SKM-1 treated with dmso at 0.1 percent for 144 hours (cell line): Measurements from ENCODE around the gene HSD11B2.

Experiments used
- DNase-seq: peaks from one replicate; lab custom pipeline; 2025; ENCODE audit not compliant: unreplicated experiment; lab: John Stamatoyannopoulos, UW

The HSD11B2 gene

DNA sequence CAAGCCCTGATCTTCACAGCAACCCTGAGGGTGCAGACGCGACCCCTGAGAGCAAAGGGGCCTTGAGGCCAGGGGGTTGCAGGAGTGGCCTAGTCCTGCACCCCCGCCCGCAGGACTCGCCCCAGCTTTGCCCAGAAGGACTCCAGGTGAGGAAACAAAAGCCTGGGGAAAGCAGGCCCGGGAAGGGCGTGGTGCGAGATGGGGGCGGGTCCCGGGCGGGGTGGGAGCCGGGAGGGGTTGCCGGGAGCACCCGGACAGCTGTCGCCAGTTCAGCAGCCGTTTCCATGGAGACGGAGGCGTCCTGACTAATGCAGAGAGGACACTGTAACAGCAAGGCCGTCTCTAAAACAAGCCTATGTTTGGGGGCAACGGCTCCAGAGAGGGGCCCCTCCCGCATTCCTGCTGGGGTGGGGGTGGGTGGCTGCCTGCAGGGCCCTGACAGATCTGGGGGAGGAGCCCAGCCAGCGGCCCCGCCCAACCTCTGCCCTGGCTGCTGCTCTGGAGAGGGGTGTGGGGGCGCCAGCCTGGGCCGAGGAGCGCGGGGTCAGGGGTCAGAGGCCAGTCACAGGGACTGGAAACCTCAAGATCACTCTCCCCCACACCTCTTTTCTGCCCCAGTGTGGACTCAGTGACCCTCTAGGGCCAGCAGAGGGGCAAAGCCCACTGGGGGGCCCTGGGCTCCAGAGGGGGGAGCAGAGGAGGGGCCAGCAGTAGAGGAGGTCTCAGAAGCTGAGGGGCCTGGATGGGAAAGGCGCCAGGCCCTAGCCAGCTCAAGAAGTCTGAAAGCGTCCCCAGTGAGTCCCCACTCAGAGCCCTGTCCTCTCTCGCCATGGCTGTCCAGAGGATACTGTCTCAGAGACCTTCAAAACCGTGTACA, 34.5 kb upstream of the HSD11B2 start:
- DNase-seq = no peak

DNA sequence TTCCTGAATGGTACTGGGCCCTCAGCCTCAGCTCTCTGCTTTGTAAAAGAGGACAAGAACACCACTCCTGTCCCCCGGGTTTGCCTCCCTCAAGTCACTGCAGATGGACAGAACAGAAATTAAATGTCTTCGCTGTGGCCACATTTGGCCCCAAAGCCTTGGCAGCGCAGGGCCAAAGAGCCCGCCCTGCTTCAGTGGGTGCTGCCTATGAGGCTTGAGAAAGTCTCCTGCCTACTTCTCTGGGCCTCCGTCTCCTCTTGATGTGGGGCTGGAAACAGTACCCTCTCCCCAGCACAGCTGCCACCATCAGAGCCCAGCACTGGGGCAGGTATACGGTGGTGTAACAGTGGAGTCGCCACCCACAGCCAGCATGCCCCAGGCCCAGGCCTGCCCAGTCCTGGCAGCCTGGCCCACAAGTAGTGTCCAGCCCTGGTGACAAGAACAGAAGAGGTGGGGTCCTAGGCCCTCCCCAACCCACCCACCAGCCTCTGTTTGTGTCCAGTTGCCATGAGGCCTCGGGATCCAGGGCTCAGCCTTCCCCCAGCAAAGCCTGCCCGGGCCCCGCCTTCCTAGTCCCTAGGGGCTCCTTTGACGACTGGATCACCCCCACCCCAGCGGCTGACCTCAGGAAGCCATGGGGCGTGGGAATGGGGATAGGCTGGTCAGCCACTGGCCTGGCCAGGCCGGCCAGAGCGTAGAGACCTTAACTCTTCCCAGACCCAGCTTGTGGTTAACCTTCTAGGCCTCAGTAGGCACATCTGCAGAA, 33.7 kb upstream of the HSD11B2 start:
- no peak for DNase-seq

DNA sequence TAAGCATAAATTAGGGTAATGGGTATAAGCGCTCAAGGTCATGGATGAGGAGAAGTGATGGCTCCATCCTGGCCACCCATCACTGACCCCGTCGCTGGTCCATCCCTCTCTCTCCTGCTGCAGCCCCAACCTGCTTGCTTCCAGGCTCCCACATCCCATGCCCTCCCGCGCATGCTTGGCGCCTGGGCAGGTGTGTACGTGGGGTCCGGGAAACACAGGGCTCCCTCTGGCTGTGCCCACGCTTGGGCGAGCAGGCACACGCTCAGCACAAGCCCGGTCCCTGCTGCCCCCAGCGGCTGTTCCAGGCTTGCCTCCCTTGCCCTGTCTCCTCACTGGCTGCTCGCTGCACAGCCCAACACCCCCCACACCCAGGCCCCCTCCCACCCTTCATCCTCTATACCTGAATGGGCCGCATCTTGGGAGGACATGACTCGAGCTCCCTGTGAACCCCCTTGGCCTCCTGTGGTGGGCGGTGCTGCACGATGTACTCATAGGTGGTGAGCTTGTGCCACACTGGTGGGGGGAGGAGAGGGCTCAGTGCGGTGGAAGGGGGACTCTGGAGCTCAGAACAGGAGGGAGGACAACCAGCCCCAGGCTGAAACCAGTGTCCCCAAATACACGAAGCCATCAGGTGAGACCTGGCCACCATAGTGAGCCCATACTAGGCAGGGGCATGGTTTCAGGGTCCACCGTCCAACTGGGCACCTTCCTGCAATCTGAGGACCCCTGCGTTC, 32.9 kb upstream of the HSD11B2 start:
- DNase-seq = no peak

DNA sequence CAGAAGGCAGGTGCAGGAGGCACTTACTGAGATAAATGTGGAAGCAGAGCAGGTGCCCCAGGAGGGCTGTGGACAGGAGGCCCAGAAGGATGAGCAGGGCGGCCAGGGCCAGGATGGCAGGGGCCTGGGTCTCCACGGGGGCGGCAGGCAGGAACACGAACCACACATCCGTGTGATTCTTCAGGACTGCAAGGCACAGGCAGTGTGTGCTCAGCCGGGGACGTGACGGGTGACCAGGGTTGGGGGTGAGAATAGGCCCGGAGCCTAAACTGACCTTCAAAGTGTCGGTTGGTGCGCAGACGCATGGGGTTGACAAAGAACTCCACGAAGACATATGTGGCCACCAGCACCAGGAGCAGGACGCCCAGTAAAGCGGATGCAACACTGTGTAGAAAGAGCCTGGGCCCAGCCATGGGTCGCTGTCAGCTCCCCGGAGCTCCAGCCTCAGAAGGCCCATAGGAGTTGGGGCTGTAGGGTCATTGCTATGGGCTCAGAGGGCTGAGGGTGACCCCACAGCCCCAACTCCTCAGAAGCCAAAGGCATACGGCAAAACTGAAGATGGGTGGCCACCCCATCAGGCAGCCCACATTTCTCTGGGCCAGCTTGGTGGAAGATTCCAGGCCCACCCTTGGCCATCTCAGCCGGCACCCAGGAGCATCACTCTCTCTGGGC, 32.2 kb upstream of the HSD11B2 start:
- DNase-seq = no peak

DNA sequence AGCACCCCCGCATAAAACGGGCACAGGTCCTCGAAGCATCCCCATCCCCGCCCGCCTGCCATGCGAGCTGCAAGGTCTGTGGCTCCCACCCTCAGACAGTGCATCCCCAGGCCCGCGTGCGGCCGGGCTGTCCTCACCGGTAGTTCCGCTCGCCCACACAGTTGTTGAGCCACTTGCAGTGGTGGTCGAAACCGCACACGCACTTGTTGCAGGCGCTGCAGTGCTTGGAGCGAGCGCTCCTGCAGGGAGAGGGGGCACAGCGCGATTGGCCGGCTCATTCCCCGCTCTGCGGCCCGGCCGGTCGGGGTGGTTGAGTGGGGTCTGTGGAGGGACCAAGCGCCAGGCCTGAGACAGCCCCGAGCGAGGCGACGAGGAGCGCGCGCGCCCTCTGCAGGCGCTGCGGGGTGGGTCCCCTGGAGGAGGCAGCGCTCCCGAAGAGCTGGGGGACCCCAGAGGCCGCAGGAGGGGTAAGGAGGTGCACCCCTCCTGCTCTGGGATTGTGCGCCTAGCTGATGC, 31.6 kb upstream of the HSD11B2 start:
- DNase-seq = peak; percentile 23

DNA sequence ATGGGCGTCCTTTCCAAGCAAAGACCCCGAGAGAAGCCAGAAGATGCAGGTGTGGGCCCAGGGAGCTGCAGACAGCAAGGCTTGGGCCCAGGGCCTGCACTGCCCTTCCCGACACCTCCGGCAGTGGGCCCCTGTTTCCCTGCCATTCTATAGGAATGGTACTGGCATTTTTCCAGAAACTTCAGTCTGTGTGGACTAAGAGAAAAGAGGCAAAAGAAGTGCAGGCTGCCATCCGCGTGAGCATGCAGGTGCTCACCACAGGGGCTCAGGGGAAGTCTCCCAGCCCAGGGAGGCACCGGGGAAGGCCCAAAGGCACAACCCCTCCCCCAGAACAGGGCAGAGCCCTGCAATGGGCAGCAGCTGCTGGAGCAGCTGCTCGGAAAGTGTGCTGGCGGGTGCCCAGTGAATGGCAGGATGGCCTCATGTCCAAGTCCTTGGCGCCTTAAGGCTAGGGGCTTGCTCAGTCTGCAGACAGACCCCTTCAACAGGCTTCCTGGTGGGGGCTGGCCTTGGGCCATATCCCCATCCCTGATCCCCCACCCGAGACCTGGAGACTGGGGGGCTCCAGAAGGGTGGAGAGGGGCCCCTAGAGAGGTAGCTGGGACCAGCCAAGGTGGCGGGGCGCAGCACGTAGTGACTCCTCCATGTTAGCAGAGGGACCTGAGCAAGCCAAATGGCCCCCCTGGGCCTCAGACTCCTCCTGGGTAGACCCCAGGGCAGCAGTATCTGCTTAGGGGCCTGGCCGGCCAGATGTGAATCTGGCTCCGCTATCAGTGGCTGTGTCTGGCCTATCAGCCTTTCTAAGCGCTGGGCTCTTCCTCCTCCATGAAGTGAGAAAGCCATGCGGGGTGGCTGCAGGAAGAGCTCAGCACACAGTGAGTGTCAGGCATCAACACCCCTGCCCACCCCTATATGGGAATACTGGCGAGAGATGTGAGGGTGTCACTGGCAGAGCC, 30.9 kb upstream of the HSD11B2 start:
- no peak for DNase-seq

DNA sequence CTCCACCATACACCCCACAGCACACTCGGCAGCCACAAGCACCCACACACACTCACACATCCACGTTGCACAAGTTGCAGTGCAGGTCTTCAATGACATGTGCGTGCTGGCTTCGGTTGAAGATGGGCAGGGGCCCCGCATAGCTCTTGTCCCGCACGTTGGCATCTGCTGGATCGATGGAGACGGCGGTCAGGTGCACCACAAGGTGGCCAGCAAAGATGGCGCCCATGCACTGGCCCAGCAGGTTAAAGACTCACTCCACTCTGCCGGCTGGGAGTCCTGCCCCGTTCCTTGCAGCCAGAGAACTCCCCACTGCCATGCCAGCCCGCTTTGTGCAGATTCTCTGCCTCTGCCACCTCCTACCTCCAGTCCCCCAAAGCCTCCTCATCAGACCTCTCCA, 30.0 kb upstream of the HSD11B2 start:
- no peak for DNase-seq

DNA sequence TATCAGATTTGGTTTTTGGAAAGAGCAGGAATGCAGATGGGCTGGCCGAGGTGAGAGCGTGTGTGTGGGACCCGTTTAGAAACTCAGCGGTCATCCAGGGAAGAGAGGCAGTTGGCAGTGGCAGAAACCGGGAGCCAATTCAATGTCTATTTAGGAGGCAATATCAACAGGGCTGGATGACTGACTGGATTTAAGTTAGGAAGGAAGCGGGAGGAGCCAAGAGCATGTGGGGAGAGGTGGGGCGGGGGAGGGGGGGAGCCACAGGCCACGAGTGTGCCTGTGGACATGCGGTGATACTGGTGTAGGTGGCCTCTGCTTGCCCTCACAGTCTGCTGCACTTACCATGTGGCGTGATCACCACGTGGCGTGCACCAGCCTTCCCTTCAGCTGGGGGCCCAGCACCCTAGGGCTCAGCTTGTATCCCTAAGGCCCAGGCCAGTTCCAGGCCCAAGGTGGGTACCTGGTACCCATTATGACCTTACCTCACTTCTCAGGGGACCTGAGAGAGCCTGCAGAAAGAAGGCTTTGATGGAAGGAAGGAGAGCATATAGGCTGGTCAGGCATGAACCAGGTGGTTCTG, 26.9 kb upstream of the HSD11B2 start:
- no peak for DNase-seq

DNA sequence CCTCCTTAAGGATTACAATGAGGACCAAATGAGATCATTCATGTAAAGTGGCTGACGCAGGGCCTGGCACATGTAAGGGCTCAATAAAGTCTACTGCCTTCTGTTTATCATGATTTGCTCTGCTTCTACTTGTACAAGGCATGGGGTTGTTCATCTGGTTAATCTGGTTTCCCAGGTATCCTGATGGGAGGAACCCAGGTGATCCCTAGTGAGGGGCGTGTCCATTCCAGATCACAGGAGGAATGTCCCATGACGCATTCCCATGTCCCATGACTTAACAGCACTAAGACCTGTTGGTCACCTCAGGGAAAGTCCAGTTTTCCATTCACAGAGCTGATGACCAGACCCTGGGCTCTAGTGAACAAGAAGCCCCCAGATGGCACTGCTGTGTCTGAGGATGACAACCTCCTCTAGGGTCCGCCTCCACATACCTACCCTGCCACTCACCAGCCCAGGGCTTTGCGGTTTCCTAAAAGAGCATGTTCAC, 26.1 kb upstream of the HSD11B2 start:
- no peak for DNase-seq

DNA sequence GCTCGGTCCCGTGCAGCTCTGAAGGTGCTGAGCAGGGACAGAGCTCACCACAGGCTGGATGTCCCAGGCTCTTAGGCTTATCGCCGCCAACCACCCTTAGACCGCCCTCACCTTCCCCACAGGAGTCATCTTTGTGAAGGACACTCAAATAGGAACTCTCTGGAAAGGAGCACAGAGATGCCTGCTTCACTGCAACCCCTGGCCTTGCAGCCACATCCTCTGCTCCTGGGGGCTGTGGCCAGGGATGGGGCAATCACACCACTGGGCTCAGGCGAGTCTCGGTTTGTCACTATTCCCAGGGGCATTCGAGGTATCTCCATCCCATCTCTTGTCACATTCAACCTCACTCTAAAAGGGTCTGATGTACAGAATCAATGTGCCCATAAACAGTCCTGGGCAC, 25.6 kb upstream of the HSD11B2 start:
- no peak for DNase-seq

DNA sequence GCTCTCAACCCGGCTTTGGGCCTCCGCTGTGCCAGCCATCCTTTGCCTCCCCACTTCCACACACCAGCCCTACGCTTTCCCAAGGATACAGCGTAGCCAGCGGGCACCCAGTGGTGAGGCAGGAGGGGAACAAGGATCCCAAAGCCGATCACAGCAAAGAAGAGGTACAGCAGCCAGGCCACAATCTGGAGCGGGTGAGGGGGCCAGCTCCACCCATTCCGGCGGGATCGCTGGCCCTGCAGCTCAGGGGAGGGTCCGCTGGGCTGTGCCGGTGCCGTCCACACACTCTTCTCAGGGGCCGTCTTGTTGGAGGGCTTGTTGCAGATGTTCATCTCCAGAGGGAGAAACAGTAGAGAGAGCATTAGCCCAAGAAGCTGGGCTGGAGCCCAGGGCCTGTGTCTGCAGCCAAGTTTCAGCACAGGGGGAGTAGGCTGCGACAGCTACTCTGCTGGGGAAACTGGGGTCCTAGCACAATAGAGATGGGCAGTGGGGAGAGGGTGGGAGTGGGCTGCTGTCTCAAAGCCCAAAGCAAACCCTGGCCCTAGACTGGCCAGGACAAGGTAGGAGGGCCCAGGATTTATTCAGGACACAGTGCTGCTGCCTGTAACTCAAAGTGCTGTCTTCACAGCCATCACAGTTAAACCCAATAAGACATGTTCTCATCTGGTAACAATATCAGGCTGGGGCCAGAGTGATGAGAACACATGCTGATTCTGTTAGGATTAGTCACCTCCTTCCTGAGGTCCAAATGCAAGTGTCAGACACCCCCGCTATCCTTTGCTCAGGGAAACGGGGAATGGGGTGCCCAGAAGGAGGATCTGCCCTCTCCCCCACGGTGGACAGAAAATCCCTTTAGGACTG, 24.6 kb upstream of the HSD11B2 start:
- no peak for DNase-seq

DNA sequence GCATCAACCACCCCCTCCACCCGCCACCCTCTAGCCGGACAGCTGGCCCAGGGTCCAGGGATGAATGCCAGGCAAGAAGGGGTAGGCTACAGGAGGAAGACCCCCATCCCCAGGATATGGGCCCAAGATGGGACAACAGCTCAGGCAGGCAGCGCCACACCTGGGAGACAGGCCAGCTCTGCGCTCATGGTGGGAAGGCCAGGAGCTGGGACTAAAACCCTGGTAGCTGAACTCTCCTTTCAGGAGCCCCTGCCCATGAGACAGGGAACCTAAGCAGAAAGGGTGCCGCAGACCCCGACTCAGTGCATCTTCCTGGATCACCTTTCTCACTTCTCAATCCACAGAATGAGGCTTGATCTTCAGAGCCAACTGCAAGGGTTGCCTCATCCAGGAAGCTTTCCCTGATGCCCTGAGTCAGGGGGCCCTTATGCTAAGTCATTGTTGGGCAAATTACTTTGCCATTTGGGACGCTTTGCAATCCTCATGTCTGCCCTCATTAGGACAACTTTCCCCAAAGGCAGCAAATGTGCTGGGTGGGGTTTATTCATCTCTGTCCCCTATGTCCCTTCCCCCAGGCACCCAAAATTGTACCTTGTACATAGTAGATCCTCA, 23.6 kb upstream of the HSD11B2 start:
- DNase-seq = no peak

DNA sequence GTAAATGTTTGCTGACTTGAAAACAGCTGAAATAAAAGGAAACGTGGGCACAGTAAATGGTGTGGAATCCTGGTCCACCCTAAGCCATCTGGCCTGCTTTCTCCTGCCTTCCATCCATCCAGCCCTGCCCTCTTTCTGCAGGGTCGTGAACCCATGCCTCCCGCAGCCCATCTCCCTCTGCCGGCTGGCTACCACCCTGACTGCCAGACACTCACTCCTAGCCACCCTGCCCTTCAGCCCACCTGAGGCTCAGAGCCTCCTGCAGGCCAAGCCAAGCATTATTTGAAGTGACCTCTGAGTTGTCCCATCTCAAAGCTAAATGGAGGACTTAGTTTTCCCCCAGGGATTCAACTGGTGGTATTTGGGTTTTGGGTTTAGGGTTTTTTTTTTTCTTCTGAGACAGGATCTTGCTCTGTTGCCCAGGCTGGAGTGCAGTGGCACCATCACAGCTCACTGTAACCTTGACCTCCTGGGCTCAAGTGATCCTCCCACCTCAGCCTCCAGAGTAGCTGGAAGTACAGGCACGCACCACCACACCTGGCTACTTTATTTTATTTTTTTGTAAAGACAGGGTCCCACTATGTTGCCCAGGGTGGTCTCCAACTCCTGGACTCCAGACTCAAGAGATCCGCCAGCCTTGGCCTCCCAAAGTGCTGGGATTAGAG, 23.0 kb upstream of the HSD11B2 start:
- no peak for DNase-seq

DNA sequence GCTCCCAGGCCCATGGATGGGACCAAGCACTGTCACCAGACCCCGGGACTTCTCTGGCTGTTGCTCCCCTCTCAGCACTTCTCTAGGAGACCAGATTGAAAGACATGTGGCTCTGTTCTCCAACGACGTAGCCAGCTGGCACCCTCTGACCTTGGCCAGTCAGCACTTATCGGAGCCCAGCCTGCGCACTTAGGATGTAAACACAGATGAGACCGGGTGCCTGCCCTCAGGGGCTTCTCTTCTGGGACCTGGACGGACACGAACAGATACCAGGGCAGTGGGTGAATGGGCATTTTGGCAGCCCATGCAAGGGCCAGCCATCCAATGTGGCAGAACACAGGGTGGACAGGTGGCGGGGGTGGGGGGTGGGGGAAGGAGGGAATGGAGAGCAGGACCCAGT, 21.3 kb upstream of the HSD11B2 start:
- DNase-seq = no peak

DNA sequence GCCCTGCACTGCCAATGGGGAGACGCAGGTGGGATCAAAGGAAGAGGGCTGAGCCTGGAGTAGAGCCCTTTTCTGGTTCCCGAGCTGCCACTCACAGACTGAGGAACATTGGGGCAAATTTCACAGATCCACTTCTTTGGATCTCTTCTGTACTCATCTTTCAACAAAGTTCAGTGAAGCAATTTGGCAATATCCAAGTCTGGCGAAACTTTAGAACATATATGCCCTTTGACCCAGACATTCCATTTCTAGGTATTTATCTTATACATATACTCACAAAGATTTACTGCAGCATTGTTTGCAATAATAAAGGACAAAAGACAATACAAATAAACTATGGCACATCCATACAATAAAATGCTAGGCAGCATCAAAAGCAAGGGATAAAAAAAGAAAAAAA, 19.6 kb upstream of the HSD11B2 start:
- no peak for DNase-seq

DNA sequence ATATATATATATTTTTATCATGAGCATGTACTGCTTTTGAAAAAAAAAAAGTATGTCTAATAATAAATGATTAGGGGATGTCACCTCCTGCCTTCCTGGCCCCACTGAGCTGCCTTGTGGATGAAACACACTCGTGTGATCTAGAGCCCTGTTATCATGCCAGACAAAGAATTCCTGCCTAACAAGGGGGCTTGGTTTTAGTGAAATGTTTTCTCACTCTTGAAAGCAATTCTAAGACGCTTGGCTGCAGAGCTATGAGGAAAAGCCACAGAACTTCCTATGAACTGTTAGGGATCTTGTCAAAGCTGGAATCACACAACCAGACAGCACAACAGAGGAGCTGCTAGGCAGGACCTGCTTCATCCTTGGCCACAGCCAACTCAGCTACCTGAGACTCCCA, 18.6 kb upstream of the HSD11B2 start:
- DNase-seq = no peak
